Lung (tissue), 12 donors: Measurements from ENCODE around the gene PRM2. TPM values are rescaled to one million over a fixed set of nuclear protein-coding genes. Genes with fewer than 3 reads are reported as not detected.

ENCODE experiments used
- ATAC-seq: fragments of 200-7000 bp; cut with Tn5 transposase; one replicate; pipeline ENCODE4 v1.9.1; 2020; ENCODE audit warnings: moderate number of reproducible peaks; ENCODE audit not compliant: insufficient read depth, low FRiP score
- DNase-seq, 3 donors: peaks; one replicate each; pipeline ENCODE4 v3.0.0-alpha.2; 2013 to 2017
- H3K27ac ChIP-seq, 2 donors: one replicate each; pipeline ENCODE4 v1.5.1; 2013; ENCODE audit warnings: mild to moderate bottlenecking in 2 of 2, moderate library complexity in 2 of 2, control low read depth in 1 of 2, inconsistent platforms in 1 of 2, low read depth in 1 of 2, low read length in 1 of 2
- H3K27me3 ChIP-seq, 3 donors: one replicate each; pipeline ENCODE4 v1.5.1; 2013; ENCODE audit warnings: low read length in 2 of 3; ENCODE audit not compliant: control insufficient read depth in 3 of 3, insufficient read depth in 3 of 3
- H3K36me3 ChIP-seq, 4 donors: one replicate each; pipeline ENCODE4 v1.5.1; 2013; ENCODE audit warnings: low read length in 4 of 4, mild to moderate bottlenecking in 1 of 4, moderate library complexity in 1 of 4; ENCODE audit not compliant: control insufficient read depth in 4 of 4, insufficient read depth in 4 of 4
- H3K4me1 ChIP-seq, 5 donors: one replicate each; pipeline ENCODE4 v1.5.1; 2013; ENCODE audit warnings: low read length in 5 of 5, mild to moderate bottlenecking in 2 of 5, moderate library complexity in 1 of 5; ENCODE audit not compliant: control insufficient read depth in 5 of 5, insufficient read depth in 5 of 5
- H3K4me3 ChIP-seq: one replicate; pipeline ENCODE4 v1.5.1; 2013; ENCODE audit warnings: mild to moderate bottlenecking, control low read depth, moderate library complexity
- H3K9ac ChIP-seq, 2 donors: one replicate each; pipeline ENCODE4 v1.5.1; 2013; ENCODE audit warnings: low read length in 2 of 2, control low read depth in 1 of 2; ENCODE audit not compliant: insufficient read depth in 1 of 2
- H3K9me3 ChIP-seq, 4 donors: one replicate each; pipeline ENCODE4 v1.5.1; 2013; ENCODE audit warnings: low read length in 3 of 4, mild to moderate bottlenecking in 1 of 4, moderate library complexity in 1 of 4; ENCODE audit not compliant: control insufficient read depth in 4 of 4, insufficient read depth in 3 of 4
- CTCF ChIP-seq: IDR thresholded peaks from 2 replicates; pipeline ENCODE4 v1.5.1; 2012; ENCODE audit warnings: mild to moderate bottlenecking; ENCODE audit errors: control extremely low read depth, extremely low read depth
- WGBS, 2 donors: extraction: QIAGEN DNeasy Blood & Tissue Kit; methylation state at CpG; one replicate each; pipeline ENCODE4 v1.1.7; 2013; 5-methylcytosine and 5-hydroxymethylcytosine counted together
- polyA plus RNA-seq, 2 donors: library from polyadenylated mRNA; stranded (reverse); fragments of 200-250 nt; gene quantifications; one replicate each; pipeline ENCODE4 v1.2.1, GENCODE V29; 2013
- total RNA-seq, 2 donors: library from RNA; depleted of rRNA in 1 of 2; stranded (reverse); fragments of >200 nt in 1 of 2; gene quantifications; one replicate each; pipeline ENCODE4 v1.2.1, GENCODE V29; 2014 to 2021
- donor health status: control.
- donor health status: control.
- donor health status: Bipolar disorder and iron deficiency.
- donor health status: healthy.
- donor health status: DM: yes; HTN: yes; CAD: no.

The PRM2 gene
- total and polyA plus RNA-seq, 4 donors, result not detected

DNA sequence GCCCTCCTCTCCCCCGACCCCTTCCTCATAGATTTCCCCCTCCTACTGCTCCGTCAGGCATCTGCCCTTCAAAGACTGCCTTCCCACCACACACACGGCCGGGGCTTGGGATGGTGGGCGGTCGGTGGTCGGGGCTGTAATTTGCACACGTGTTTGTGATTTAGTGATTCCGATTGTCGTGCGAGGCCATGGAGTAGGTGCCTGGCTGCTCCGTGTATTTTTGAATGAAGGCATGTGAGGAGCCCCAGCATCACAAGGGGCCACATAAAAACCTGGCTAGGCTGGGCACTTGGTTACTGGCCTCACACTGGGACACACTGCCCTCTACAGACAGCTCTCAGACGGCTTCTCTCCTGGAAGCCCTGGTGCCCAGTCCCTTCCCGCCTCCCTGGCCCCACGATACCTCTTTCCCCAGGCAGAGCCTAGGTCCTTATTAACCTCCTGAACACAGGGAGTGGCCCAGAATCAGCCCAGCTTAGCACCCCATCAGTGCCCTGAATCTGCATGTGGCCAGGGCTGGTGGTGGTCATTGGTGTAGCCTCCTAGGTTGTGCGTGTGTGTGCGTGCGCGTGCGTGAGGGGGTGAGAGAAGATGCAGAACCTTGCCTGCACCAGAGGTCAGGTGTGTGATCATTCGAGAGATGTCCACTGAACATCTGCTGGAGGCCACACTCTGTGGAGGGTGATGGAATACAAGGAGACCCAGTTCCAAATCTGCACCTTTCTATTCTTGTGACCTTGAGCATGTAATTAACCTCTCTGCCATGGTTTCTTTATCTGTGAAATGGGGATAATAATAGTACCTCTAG lies 18.9 kb downstream of the PRM2 start:
- peaks cover 0 to 40% (median 11%) of the 10 kb centered on the region in 5 donors for H3K4me1 ChIP-seq
- H3K27me3 ChIP-seq, result no peaks in the 10 kb centered on the region
- H3K9ac ChIP-seq, result peak overlapping the region in 1 of 2 donors; percentile 67
- H3K4me3 ChIP-seq, result peak overlapping the region; percentile 68
- WGBS, 2 donors, result 26 to 28% methylated on average over 21 of the region's 21 CpGs
- no peaks in the 10 kb centered on the region for H3K9me3 ChIP-seq
- ATAC-seq, result peak; percentile 24
- H3K27ac ChIP-seq, result peak overlapping the region; percentile 97 to 98
- DNase-seq, result peak; percentile 87 to 94 (median 90)
- peak; percentile 65 for TF ChIP-seq CTCF
- H3K36me3 ChIP-seq, result peaks cover 0 to 29% (median 10%) of the 10 kb centered on the region in 4 donors

DNA sequence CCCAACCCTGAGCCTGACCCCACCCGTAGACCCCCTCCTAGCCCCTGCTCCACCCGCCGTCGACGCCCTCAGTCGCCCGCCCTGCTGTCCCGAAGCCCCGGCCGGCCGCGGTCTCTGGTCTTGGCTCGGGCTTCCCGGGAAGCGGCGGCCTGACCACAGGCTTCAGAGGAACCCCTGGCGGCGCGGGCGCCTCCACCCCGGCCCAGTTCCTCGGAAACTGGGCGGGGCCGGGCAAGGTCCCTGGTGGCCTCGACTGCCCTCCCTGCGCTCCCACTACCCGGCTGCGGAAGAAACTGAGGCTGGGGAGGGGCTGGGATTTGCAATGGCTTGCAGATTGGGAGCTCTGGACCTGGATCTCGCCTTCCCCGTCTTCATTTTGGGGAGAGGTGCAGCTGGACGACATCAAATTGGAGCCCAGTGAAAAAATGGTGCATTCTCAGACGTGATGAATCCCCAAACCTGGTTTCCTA lies 19.6 kb downstream of the PRM2 start:
- no peaks in the 10 kb centered on the region for H3K27me3 ChIP-seq
- peak; percentile 12 for ATAC-seq
- H3K4me3 ChIP-seq, result peak overlapping the region; percentile 68
- H3K4me1 ChIP-seq, result peaks cover 0 to 46% (median 11%) of the 10 kb centered on the region in 5 donors
- DNase-seq, result peak in 2 of 3 donors; percentile 65 to 66
- H3K36me3 ChIP-seq, result peaks cover 0 to 33% (median 10%) of the 10 kb centered on the region in 4 donors
- no peak for TF ChIP-seq CTCF
- 0 to 1% methylated on average over 17 to 32 of the region's 32 CpGs for WGBS, 2 donors
- no peaks in the 10 kb centered on the region for H3K9me3 ChIP-seq
- peak overlapping the region; percentile 97 to 98 for H3K27ac ChIP-seq
- H3K9ac ChIP-seq, result peak overlapping the region in 1 of 2 donors; percentile 77

- Histone ChIP-seq H3K4me3 (peak within 1 kb of the TSS; percentile 73), H3K36me3 (peaks cover 0 to 33% (median 10%) of the 10 kb centered on the region in 4 donors), H3K9ac (peak within 1 kb of the TSS; percentile 17 to 77), H3K27ac (peak within 1 kb of the TSS; percentile 97 to 98), H3K9me3 (no peaks in the 10 kb centered on the region), H3K4me1 (peaks cover 0 to 47% (median 11%) of the 10 kb centered on the region in 5 donors), H3K27me3 (no peaks in the 10 kb centered on the region)
- TF ChIP-seq CTCF, result peak; percentile 69
- ATAC-seq (peak; percentile 80), DNase-seq (peak; percentile 93 to 95 (median 94))
- WGBS, 2 donors, result 0% methylated on average over 60 to 100 of the region's 100 CpGs
Observed at GRCh38 chr16:11255737-11256660, 20.3 kb downstream of the PRM2 start, which contains the start of gene SOCS1. Gene SOCS1, minus strand, starts transcription at chr16:11256204. Its CDS starts 726 bp downstream, at chr16:11255478.
